Prostate gland (tissue), 2 donors: Measurements from ENCODE around the gene NEMP1.
A peak's percentile ranks its signal among the peaks of the same experiment; 100 is the strongest.

Experiments used
- CTCF ChIP-seq, 4 experiments: fragments of 200-600 bp in 2 of 4; fragments of 450-650 bp in 2 of 4; sonication (generic) in 2 of 4; IDR thresholded peaks; 1 replicate in 3 of 4; 2 replicates in 1 of 4; pipeline ENCODE4 v1.5.1; 2016 to 2019; ENCODE audit warnings: antibody characterized with exemption in 4 of 4, mild to moderate bottlenecking in 2 of 4, moderate library complexity in 2 of 4
- POLR2A ChIP-seq: fragments of 450-650 bp; IDR thresholded peaks from one replicate; pipeline ENCODE4 v1.6.1; 2016; ENCODE audit warnings: antibody characterized with exemption, mild to moderate bottlenecking
- POLR2AphosphoS5 ChIP-seq: sonication (generic); formaldehyde crosslinking; IDR thresholded peaks from one replicate; pipeline ENCODE4 v1.6.1; 2017; ENCODE audit warnings: antibody characterized with exemption

GRCh38 chr12:57111031-57111734 lies 32.6 kb upstream of the NEMP1 start, which contains the start of gene STAT6:
- TF ChIP-seq CTCF (IDR thresholded peaks at IDR 0.05) (no peak), POLR2AphosphoS5 (no peak), POLR2A (peak; percentile 79)
